Peyer's patch (tissue), 4 donors: ENCODE measurements around the gene ACTBL2.

Source experiments
- POLR2A ChIP-seq, 2 donors: fragments of 450-650 bp; IDR thresholded peaks; one replicate each; pipeline ENCODE4 v1.5.1; 2017; ENCODE audit warnings: antibody characterized with exemption in 2 of 2, mild to moderate bottlenecking in 2 of 2, moderate library complexity in 2 of 2
- TF ChIP-seq, protein P1 (sequence below), 6 experiments: fragments of 450-650 bp in 4 of 6; fragments of 200-600 bp in 2 of 6; sonication (generic) in 1 of 6; IDR thresholded peaks; one replicate each; pipeline ENCODE4 v1.5.1; 2017 to 2019; ENCODE audit warnings: antibody characterized with exemption in 6 of 6, mild to moderate bottlenecking in 3 of 6, moderate library complexity in 1 of 6

DNA sequence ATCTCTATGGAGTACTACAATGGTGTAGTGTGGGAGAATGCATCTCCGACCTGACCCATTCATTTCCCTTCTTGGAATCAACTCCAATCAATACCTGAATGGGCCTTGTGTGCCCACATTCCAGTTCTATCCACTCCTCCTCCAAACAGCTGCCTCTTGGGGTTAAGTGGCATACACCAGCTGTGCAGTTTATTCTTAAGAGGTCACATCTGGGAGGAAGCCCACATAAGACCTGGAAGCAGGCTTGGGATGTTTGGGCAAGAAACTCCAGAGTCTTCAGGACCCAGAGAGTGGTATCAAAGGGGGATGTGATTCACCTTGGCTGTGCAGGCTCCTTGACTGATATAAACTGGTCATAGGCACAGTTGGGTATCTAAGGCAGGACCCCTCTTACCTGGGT, 46.0 kb downstream of the ACTBL2 start:
- TF ChIP-seq, protein P1, sequence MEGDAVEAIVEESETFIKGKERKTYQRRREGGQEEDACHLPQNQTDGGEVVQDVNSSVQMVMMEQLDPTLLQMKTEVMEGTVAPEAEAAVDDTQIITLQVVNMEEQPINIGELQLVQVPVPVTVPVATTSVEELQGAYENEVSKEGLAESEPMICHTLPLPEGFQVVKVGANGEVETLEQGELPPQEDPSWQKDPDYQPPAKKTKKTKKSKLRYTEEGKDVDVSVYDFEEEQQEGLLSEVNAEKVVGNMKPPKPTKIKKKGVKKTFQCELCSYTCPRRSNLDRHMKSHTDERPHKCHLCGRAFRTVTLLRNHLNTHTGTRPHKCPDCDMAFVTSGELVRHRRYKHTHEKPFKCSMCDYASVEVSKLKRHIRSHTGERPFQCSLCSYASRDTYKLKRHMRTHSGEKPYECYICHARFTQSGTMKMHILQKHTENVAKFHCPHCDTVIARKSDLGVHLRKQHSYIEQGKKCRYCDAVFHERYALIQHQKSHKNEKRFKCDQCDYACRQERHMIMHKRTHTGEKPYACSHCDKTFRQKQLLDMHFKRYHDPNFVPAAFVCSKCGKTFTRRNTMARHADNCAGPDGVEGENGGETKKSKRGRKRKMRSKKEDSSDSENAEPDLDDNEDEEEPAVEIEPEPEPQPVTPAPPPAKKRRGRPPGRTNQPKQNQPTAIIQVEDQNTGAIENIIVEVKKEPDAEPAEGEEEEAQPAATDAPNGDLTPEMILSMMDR (IDR thresholded peaks at IDR 0.05) = no peak
- TF ChIP-seq POLR2A (IDR thresholded peaks at IDR 0.05) = no peak
